Parathyroid adenoma (tissue), 2 donors: Measurements from ENCODE around the gene RGPD6.
"Not testable (repeated sequence)": the region's sequence is repeated elsewhere in the genome, so short reads cannot be mapped to it uniquely, and the experiment has no call there.

Experiments used
- H2AFZ ChIP-seq: fragments of 300-600 bp; sonication (generic); one replicate; pipeline ENCODE4 v1.7.0; 2017; ENCODE audit warnings: antibody characterized with exemption, mild to moderate bottlenecking
- H3K27ac ChIP-seq: fragments of 300-600 bp; sonication (generic); one replicate; pipeline ENCODE4 v1.7.0; 2017
- H3K27me3 ChIP-seq: fragments of 300-600 bp; sonication (generic); one replicate; pipeline ENCODE4 v1.7.0; 2017; ENCODE audit warnings: low read length; ENCODE audit not compliant: control insufficient read depth, insufficient read depth
- H3K36me3 ChIP-seq: fragments of 300-600 bp; sonication (generic); one replicate; pipeline ENCODE4 v1.7.0; 2017; ENCODE audit warnings: low read length; ENCODE audit not compliant: control insufficient read depth, insufficient read depth
- H3K4me1 ChIP-seq: fragments of 300-600 bp; sonication (generic); one replicate; pipeline ENCODE4 v1.7.0; 2017; ENCODE audit warnings: control low read depth
- H3K4me2 ChIP-seq: fragments of 300-600 bp; sonication (generic); one replicate; pipeline ENCODE4 v1.7.0; 2017; ENCODE audit warnings: low read length
- H3K4me3 ChIP-seq: fragments of 300-600 bp; sonication (generic); one replicate; pipeline ENCODE4 v1.7.0; 2017; ENCODE audit warnings: low read depth, low read length
- H3K79me2 ChIP-seq: fragments of 300-600 bp; sonication (generic); one replicate; pipeline ENCODE4 v1.7.0; 2017; ENCODE audit warnings: control low read depth
- H3K9ac ChIP-seq: fragments of 300-600 bp; sonication (generic); one replicate; pipeline ENCODE4 v1.7.0; 2017; ENCODE audit warnings: mild to moderate bottlenecking
- H3K9me3 ChIP-seq: fragments of 300-600 bp; sonication (generic); one replicate; pipeline ENCODE4 v1.7.0; 2017; ENCODE audit warnings: low read length; ENCODE audit not compliant: control insufficient read depth
- donor health status: primary hyperparathyroidism.

Gene RGPD6

DNA sequence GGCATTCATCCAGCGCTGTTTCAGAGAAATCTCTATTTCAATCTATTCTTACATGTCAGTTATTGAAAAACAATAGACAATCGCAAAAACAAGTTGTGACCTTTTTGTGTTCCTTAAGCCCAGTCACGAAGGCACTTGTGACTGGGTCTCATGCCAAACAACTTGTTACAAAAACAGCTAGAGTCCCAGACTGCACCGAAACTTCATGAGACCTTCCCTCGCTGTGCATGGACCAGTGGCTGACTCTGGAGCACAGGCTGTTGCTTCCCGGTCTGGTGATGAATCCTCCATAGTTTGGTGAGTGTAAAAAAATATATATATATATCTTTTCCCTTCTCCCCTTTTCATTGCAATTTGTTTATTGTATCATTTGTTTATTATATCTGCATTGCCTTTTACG lies 99.7 kb downstream of the RGPD6 start:
- H3K27me3 ChIP-seq, H3K9ac ChIP-seq, H3K4me1 ChIP-seq, H3K27ac ChIP-seq, H3K4me2 ChIP-seq, H3K79me2 ChIP-seq, H3K9me3 ChIP-seq, H3K36me3 ChIP-seq, H2AFZ ChIP-seq, H3K4me3 ChIP-seq: not testable (repeated sequence)

DNA sequence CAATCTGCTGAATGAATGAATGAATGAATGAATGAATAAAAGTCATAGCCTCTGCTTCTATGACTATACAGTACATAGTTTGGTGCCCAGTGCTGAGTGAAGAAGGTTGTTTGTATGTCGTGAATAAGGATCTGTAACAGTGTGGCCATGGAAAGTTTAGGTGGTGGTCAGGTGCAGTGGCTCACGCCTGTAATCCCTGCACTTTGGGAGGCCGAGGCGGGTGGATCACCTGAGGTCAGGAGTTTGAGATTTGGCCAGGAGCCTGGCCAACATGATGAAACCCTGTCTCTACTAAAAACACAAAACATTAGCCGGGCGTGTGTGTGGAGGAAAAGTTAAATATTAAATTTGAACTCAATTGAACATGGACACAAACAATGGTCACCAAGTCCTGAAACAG lies 100.1 kb downstream of the RGPD6 start:
- not testable (repeated sequence) for H3K4me3 ChIP-seq, H3K4me2 ChIP-seq, H2AFZ ChIP-seq, H3K36me3 ChIP-seq, H3K27ac ChIP-seq, H3K9ac ChIP-seq, H3K4me1 ChIP-seq, H3K9me3 ChIP-seq, H3K79me2 ChIP-seq, H3K27me3 ChIP-seq

DNA sequence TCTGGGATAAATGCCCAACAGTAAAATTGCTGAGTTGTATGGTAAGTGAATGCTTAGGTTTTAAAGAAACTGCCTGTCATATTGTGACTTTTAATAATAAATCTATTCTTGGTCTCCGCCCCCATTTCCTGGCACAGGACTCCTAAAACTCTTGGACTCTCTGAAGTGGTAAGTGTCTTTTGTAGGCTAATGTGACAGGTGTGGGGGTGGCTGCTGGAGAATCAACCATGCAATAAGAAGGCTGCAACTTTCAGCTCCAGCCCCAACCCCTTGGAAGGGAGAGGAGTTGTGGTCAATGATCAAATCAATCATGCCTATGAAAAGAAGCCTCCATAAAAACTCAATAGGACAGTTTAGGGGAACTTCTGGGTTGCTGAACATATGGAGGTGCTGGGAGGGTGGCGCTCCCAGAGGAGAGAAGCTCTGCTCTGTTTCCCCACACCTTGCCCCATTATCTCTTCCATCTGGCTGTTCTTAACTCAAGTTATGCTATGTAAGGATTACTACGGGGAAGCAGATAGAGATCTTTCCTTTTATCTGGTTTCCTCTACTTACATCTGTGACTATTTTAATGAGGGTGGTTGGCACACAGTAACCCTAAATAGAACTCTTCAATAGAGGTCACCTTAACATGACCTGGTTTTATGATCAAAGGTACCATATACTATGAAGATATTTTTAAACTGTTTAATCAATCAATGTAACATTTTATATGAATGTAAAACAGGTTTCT lies 101.2 kb downstream of the RGPD6 start:
- H2AFZ ChIP-seq, H3K27ac ChIP-seq, H3K9ac ChIP-seq, H3K4me3 ChIP-seq, H3K36me3 ChIP-seq, H3K9me3 ChIP-seq, H3K27me3 ChIP-seq, H3K79me2 ChIP-seq, H3K4me2 ChIP-seq, H3K4me1 ChIP-seq: not testable (repeated sequence)

DNA sequence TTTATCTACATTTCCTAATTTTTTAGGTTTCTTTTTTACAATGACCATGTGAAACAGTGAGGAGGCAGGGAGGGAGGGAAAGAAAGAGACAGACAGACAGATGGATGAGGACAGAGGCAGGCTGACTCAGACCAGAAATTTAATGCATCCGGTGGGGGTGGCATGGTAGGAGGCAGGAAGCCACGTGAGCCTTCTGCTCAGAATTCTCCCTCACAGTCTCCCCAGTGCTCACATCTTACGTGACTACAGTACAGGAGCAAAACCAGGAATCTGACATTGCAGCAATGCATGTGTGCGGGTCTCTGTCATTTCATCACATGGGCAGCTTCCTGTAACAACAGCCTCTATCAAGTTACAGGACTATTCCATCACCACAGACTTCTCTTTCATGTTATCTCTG lies 102.1 kb downstream of the RGPD6 start:
- not testable (repeated sequence) for H3K79me2 ChIP-seq

DNA sequence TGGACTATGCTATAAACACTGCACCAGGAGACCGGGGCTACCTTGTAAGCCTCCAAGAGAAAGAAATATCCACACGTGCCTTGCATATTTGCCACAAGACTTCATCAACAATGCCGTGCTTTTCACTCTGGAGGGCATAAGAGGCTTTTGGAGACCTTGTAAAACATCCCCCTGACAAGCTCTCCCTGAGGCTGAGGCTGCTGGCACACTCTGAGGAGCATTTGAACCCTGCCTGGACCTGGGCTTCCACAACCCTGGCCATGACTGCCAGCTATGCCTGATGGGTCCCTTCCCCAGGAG lies 104.0 kb downstream of the RGPD6 start:
- H3K79me2 ChIP-seq, H3K9me3 ChIP-seq, H3K4me3 ChIP-seq, H3K4me2 ChIP-seq, H3K4me1 ChIP-seq, H3K27me3 ChIP-seq, H2AFZ ChIP-seq, H3K27ac ChIP-seq, H3K36me3 ChIP-seq, H3K9ac ChIP-seq: not testable (repeated sequence)

More for the DNA sequence above, 102.1 kb downstream of the RGPD6 start:
- H3K27ac ChIP-seq, H3K9me3 ChIP-seq, H3K4me3 ChIP-seq, H3K27me3 ChIP-seq, H3K4me1 ChIP-seq, H2AFZ ChIP-seq, H3K36me3 ChIP-seq, H3K9ac ChIP-seq, H3K4me2 ChIP-seq: not testable (repeated sequence)

DNA sequence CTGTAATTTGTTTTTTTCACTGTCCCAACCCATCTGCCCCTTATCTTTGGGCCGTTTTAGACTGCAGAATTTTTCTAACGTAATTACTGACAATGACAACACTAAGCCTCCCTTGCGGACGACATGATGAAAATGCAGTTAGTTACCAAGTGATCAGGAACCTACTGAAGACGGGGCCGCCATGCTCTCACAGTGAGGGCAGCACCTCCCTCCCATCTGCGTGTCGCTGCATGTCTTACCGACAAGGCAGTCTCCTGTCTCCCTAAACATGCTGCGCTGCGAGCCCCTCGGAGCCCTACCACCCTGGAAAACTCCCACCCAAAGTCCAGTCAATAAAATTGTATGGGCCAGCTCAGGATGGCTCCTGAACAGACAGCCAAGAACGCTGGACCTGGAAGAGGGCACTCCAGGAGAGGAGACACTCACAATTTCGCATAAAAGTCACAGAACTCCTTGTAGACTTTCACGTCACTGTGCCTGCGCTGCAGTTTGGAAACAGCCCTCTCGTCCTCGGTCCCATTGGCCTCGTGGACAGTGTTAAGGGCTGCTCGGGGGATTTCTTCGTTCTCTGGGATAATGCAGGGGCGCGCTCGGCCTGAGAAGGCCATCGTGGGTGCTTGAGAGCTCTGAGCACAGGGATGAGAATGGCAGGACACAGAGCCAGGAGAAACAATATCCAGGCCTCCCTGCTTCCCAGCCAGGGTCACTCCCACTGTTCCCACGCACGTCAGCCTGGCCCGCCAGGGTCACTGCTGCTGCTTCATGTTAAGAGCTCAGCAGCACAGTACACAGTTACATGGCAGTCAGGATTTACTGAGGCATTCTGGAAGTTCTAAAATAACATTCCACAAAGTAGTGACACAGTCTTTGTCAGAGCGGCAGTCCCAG lies 104.6 kb downstream of the RGPD6 start, which contains the start of gene LIMS4:
Gene LIMS4 (minus strand): TSS at position 646 of the 888 bp plus-strand sequence. CDS start 38 bp downstream, at position 608.
- not testable (repeated sequence) for H3K36me3 ChIP-seq, H3K27me3 ChIP-seq, H3K4me2 ChIP-seq, H3K4me1 ChIP-seq, H2AFZ ChIP-seq, H3K79me2 ChIP-seq, H3K9me3 ChIP-seq, H3K9ac ChIP-seq, H3K4me3 ChIP-seq, H3K27ac ChIP-seq

DNA sequence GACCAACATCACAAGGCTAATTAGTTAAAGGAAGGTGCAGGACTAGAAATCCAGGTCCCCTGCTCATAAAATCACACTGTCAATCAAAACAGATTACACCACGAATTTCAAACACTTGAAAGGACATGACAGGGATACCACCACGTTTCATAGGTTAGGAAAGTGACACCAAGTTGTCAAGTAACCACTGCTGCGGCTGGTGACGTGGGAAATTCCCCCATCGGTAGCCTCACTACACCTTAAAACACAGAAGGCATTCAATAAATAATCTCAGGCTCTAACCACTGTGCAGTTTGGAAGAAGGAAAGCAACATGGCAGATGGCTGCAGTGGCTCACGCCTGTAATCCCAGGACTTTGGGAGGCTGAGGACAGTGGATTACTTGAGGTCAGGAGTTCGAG lies 108.1 kb downstream of the RGPD6 start:
- H3K9ac ChIP-seq, H3K79me2 ChIP-seq, H3K9me3 ChIP-seq, H3K36me3 ChIP-seq, H2AFZ ChIP-seq, H3K27ac ChIP-seq, H3K4me1 ChIP-seq, H3K4me2 ChIP-seq, H3K4me3 ChIP-seq, H3K27me3 ChIP-seq: not testable (repeated sequence)

DNA sequence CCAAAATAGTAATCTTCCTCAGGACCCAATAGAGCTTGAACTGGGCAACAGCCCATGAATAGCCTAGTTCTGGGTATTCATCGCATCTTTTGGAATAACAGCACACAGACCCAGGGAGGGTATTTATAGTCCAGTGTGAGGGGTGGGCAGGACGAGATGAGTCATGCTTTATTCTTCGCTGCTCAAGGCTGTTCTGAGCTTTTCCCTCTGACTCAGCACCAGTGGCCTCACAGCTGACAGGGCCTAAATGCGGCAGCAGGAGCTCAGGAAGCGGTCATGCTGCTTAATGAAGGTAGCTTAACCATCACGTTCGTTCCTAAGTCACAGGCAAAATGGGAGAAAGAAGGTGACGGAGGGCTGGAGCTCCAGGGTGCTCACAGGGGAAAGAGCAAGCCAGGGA lies 111.7 kb downstream of the RGPD6 start:
- not testable (repeated sequence) for H3K4me2 ChIP-seq, H3K4me1 ChIP-seq, H3K9me3 ChIP-seq, H3K27ac ChIP-seq, H3K79me2 ChIP-seq, H3K9ac ChIP-seq, H3K27me3 ChIP-seq, H2AFZ ChIP-seq, H3K36me3 ChIP-seq, H3K4me3 ChIP-seq
